ENCODE data around the gene TEX29.

The TEX29 gene

GRCh38 chr13:111322001-111322915 lies 1.8 kb downstream of the TEX29 start:
- H3K9ac ChIP-seq (ENCODE audit: insufficient read length), result no peak overlapping the region
- no peaks in the 10 kb centered on the region for H3K36me3 ChIP-seq (ENCODE audit: insufficient read depth, low read length)
- H3K9me3 ChIP-seq (ENCODE audit: low read depth, low read length), result no peaks in the 10 kb centered on the region
- no peak for DNase-seq (ENCODE audit: low read depth, low spot score)
- no peak overlapping the region for H3K27ac ChIP-seq
- TF ChIP-seq POLR2AphosphoS5 (IDR thresholded peaks at IDR 0.05; ENCODE audit: borderline replicate concordance, low read depth, low read length) (no peak), FOXP2 (optimal IDR thresholded peaks at IDR 0.05; ENCODE audit: control extremely low read depth, extremely low read length, insufficient read depth) (no peak), EZH2 (IDR thresholded peaks at IDR 0.05) (no peak)
- no peak overlapping the region for H3K4me3 ChIP-seq

GRCh38 chr13:111322916-111323331 lies 2.5 kb downstream of the TEX29 start:
- H3K9ac ChIP-seq (ENCODE audit: insufficient read length), result no peak overlapping the region
- H3K4me3 ChIP-seq, result no peak overlapping the region
- no peak for DNase-seq (ENCODE audit: low read depth, low spot score)
- TF ChIP-seq EZH2 (IDR thresholded peaks at IDR 0.05) (no peak), POLR2AphosphoS5 (IDR thresholded peaks at IDR 0.05; ENCODE audit: borderline replicate concordance, low read depth, low read length) (no peak), FOXP2 (optimal IDR thresholded peaks at IDR 0.05; ENCODE audit: control extremely low read depth, extremely low read length, insufficient read depth) (no peak)
- H3K36me3 ChIP-seq (ENCODE audit: insufficient read depth, low read length), result no peaks in the 10 kb centered on the region
- no peak overlapping the region for H3K27ac ChIP-seq
- H3K9me3 ChIP-seq (ENCODE audit: low read depth, low read length), result no peaks in the 10 kb centered on the region

GRCh38 chr13:111323549-111323948 lies 3.1 kb downstream of the TEX29 start:
- Histone ChIP-seq H3K4me3 (no peak overlapping the region), H3K9ac (ENCODE audit: insufficient read length) (no peak overlapping the region), H3K36me3 (ENCODE audit: insufficient read depth, low read length) (no peaks in the 10 kb centered on the region), H3K9me3 (ENCODE audit: low read depth, low read length) (no peaks in the 10 kb centered on the region), H3K27ac (no peak overlapping the region)
- no peak for TF ChIP-seq FOXP2 (optimal IDR thresholded peaks at IDR 0.05; ENCODE audit: control extremely low read depth, extremely low read length, insufficient read depth)
- no peak for TF ChIP-seq POLR2AphosphoS5 (IDR thresholded peaks at IDR 0.05; ENCODE audit: borderline replicate concordance, low read depth, low read length)
- no peak for TF ChIP-seq EZH2 (IDR thresholded peaks at IDR 0.05)
- no peak for DNase-seq (ENCODE audit: low read depth, low spot score)

- H3K4me3 ChIP-seq, result no peak overlapping the region
- no peak for DNase-seq (ENCODE audit: low read depth, low spot score)
- TF ChIP-seq POLR2AphosphoS5 (IDR thresholded peaks at IDR 0.05; ENCODE audit: borderline replicate concordance, low read depth, low read length) (no peak), EZH2 (IDR thresholded peaks at IDR 0.05) (no peak), FOXP2 (optimal IDR thresholded peaks at IDR 0.05; ENCODE audit: control extremely low read depth, extremely low read length, insufficient read depth) (no peak)
- H3K9ac ChIP-seq (ENCODE audit: insufficient read length), result no peak overlapping the region
- H3K27ac ChIP-seq, result no peak overlapping the region
- no peaks in the 10 kb centered on the region for H3K36me3 ChIP-seq (ENCODE audit: insufficient read depth, low read length)
- H3K9me3 ChIP-seq (ENCODE audit: low read depth, low read length), result no peaks in the 10 kb centered on the region
Measured at GRCh38 chr13:111323950-111324651, 3.7 kb downstream of the TEX29 start.

- Histone ChIP-seq H3K36me3 (ENCODE audit: insufficient read depth, low read length) (no peaks in the 10 kb centered on the region), H3K4me3 (no peak overlapping the region), H3K27ac (no peak overlapping the region), H3K9ac (ENCODE audit: insufficient read length) (no peak overlapping the region), H3K9me3 (ENCODE audit: low read depth, low read length) (no peaks in the 10 kb centered on the region)
- TF ChIP-seq FOXP2 (optimal IDR thresholded peaks at IDR 0.05; ENCODE audit: control extremely low read depth, extremely low read length, insufficient read depth), result no peak
- TF ChIP-seq POLR2AphosphoS5 (IDR thresholded peaks at IDR 0.05; ENCODE audit: borderline replicate concordance, low read depth, low read length), result no peak
- TF ChIP-seq EZH2 (IDR thresholded peaks at IDR 0.05), result no peak
- DNase-seq (ENCODE audit: low read depth, low spot score), result no peak
Measured at GRCh38 chr13:111324736-111325135, 4.3 kb downstream of the TEX29 start.

GRCh38 chr13:111325146-111325890 lies 4.9 kb downstream of the TEX29 start:
- Histone ChIP-seq H3K4me3 (no peak overlapping the region), H3K9me3 (ENCODE audit: low read depth, low read length) (no peaks in the 10 kb centered on the region), H3K27ac (no peak overlapping the region), H3K36me3 (ENCODE audit: insufficient read depth, low read length) (no peaks in the 10 kb centered on the region), H3K9ac (ENCODE audit: insufficient read length) (no peak overlapping the region)
- DNase-seq (ENCODE audit: low read depth, low spot score), result no peak
- TF ChIP-seq POLR2AphosphoS5 (IDR thresholded peaks at IDR 0.05; ENCODE audit: borderline replicate concordance, low read depth, low read length), result no peak
- no peak for TF ChIP-seq EZH2 (IDR thresholded peaks at IDR 0.05)
- no peak for TF ChIP-seq FOXP2 (optimal IDR thresholded peaks at IDR 0.05; ENCODE audit: control extremely low read depth, extremely low read length, insufficient read depth)

- H3K4me3 ChIP-seq, result no peak overlapping the region
- H3K9me3 ChIP-seq (ENCODE audit: low read depth, low read length), result no peaks in the 10 kb centered on the region
- DNase-seq (ENCODE audit: low read depth, low spot score), result no peak
Measured at GRCh38 chr13:111325941-111326620, 5.6 kb downstream of the TEX29 start.

More at GRCh38 chr13:111325941-111326620, 5.6 kb downstream of the TEX29 start:
- no peak for TF ChIP-seq FOXP2 (optimal IDR thresholded peaks at IDR 0.05; ENCODE audit: control extremely low read depth, extremely low read length, insufficient read depth)
- no peak for TF ChIP-seq POLR2AphosphoS5 (IDR thresholded peaks at IDR 0.05; ENCODE audit: borderline replicate concordance, low read depth, low read length)
- TF ChIP-seq EZH2 (IDR thresholded peaks at IDR 0.05), result no peak
- H3K9ac ChIP-seq (ENCODE audit: insufficient read length), result no peak overlapping the region
- H3K27ac ChIP-seq, result no peak overlapping the region
- H3K36me3 ChIP-seq (ENCODE audit: insufficient read depth, low read length), result no peaks in the 10 kb centered on the region

Data from SK-N-MC (cell line).